Breast epithelium (tissue), 3 donors: ENCODE measurements around the gene CLASP1.

Source experiments
- POLR2A ChIP-seq: fragments of 450-650 bp; IDR thresholded peaks from one replicate; pipeline ENCODE4 v1.6.1; 2016; ENCODE audit warnings: antibody characterized with exemption, mild to moderate bottlenecking, moderate library complexity
- POLR2AphosphoS5 ChIP-seq, 3 donors: sonication (generic); formaldehyde crosslinking; IDR thresholded peaks; one replicate each; pipeline ENCODE4 v1.6.1; 2017; ENCODE audit warnings: antibody characterized with exemption in 3 of 3
- TF ChIP-seq, protein P1 (sequence below), 3 donors: fragments of 450-650 bp; IDR thresholded peaks; one replicate each; pipeline ENCODE4 v1.5.1; 2016 to 2017; ENCODE audit warnings: antibody characterized with exemption in 3 of 3, mild to moderate bottlenecking in 3 of 3, moderate library complexity in 3 of 3

GRCh38 chr2:121451398-121451797 is 197.9 kb downstream of the CLASP1 start:
- TF ChIP-seq, protein P1, sequence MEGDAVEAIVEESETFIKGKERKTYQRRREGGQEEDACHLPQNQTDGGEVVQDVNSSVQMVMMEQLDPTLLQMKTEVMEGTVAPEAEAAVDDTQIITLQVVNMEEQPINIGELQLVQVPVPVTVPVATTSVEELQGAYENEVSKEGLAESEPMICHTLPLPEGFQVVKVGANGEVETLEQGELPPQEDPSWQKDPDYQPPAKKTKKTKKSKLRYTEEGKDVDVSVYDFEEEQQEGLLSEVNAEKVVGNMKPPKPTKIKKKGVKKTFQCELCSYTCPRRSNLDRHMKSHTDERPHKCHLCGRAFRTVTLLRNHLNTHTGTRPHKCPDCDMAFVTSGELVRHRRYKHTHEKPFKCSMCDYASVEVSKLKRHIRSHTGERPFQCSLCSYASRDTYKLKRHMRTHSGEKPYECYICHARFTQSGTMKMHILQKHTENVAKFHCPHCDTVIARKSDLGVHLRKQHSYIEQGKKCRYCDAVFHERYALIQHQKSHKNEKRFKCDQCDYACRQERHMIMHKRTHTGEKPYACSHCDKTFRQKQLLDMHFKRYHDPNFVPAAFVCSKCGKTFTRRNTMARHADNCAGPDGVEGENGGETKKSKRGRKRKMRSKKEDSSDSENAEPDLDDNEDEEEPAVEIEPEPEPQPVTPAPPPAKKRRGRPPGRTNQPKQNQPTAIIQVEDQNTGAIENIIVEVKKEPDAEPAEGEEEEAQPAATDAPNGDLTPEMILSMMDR (IDR thresholded peaks at IDR 0.05), result no peak
- TF ChIP-seq POLR2A, result no peak
- TF ChIP-seq POLR2AphosphoS5 (IDR thresholded peaks at IDR 0.05), result no peak
